Measurements from ENCODE around the gene TNFRSF18.

Gene TNFRSF18

DNA sequence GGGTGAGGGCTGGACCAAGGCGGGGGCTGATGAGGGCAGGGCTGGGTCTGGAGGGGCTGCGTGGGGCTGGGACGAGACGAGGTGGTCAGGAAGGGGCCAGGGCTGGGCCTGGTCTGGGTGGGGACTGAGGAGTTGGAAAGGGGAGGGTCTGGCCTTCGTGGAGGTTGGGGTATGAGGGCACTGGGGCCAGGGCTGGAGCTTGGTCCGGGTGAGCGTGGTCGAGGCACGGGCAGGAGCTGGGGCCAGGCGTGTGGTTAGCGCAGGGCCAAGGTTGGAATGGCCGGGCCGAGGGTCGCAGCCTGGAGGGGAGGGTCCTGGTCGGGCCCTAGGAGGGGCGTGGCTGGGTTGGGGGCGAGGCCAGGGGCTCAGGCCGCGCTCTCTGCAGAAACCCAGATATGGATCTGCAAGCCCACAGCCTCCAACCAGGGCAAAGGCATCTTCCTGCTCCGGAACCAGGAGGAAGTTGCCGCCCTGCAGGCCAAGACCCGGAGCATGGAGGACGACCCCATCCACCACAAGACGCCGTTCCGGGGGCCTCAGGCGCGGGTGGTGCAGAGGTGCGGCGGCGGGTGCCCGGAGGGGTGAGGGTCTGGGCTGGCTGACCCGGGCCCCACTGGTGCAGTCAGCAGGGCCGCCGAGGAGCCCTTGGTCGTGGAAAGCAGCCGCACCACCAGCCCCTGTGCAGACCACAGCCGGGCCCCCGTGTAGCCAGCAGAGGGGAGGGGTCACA lies 23.7 kb downstream of the TNFRSF18 start:
- H3K4me3 ChIP-seq (ENCODE audit: low read depth, low read length) = no peak overlapping the region
- TF ChIP-seq, protein P1, sequence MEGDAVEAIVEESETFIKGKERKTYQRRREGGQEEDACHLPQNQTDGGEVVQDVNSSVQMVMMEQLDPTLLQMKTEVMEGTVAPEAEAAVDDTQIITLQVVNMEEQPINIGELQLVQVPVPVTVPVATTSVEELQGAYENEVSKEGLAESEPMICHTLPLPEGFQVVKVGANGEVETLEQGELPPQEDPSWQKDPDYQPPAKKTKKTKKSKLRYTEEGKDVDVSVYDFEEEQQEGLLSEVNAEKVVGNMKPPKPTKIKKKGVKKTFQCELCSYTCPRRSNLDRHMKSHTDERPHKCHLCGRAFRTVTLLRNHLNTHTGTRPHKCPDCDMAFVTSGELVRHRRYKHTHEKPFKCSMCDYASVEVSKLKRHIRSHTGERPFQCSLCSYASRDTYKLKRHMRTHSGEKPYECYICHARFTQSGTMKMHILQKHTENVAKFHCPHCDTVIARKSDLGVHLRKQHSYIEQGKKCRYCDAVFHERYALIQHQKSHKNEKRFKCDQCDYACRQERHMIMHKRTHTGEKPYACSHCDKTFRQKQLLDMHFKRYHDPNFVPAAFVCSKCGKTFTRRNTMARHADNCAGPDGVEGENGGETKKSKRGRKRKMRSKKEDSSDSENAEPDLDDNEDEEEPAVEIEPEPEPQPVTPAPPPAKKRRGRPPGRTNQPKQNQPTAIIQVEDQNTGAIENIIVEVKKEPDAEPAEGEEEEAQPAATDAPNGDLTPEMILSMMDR (IDR thresholded peaks at IDR 0.05; ENCODE audit: low read depth, low read length) = no peak

DNA sequence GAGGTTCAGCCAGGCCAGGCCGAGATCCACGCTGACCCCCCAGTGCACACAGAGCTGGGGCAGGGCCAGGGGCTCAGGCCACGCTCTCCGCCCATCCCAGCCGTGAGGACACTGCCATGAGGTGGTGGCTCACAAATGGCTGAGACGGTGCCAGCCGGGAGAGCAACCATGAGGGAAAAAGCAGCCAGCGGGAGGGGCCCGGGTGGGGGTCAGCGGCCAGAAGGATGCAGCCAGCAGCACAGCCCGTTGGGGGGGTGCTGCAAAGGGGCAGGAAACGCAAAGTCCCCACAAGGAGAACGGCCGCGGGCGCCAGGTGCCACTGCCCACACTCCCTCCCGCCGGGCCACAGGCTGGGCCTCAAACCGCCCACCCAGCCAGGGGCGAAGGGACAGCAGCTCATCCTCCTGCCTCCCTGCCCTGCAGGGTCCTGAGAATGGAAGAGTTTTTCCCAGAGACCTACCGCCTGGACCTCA lies 24.4 kb downstream of the TNFRSF18 start:
- TF ChIP-seq, protein P1 (IDR thresholded peaks at IDR 0.05; ENCODE audit: low read depth, low read length) = no peak
- no peak overlapping the region for H3K4me3 ChIP-seq (ENCODE audit: low read depth, low read length)

DNA sequence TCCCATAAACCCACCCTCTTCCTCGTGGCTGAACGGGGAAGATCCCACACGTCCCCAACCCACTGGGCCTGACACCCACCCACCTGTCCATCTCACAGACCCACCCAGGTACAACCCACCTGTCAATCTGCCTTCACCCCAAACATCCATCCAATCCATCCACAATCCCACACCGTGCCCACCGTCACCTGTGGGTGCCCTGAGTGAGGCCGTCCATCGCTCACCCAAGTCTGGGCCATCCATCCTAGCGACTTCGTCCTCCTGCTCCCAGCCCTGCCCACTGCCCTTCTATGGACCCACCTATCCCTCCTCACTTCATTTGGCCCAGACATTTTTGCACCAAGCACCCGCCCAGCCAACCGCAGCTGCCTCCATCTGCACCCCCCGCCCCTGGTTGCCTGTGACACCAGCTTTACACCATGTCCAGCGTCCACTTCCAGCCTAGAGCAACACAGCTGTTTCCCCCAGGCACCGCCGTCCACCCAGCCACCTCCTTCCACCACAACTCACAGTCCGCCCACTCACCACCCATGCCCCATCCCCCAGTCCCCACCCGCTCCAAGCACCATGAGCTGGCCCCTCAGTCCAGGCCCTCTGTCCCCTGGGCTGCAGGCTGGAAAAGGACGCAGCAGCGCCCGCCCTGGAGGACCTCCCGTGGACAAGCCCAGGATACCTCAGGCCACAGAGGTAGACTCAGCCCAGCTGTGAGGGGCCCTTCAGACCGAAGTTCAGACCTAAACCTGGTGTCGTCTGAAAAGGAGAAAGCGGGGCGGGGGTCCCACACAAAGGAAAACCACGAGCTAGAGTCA lies 25.1 kb downstream of the TNFRSF18 start:
- no peak overlapping the region for H3K4me3 ChIP-seq (ENCODE audit: low read depth, low read length)
- TF ChIP-seq, protein P1 (IDR thresholded peaks at IDR 0.05; ENCODE audit: low read depth, low read length) = no peak

DNA sequence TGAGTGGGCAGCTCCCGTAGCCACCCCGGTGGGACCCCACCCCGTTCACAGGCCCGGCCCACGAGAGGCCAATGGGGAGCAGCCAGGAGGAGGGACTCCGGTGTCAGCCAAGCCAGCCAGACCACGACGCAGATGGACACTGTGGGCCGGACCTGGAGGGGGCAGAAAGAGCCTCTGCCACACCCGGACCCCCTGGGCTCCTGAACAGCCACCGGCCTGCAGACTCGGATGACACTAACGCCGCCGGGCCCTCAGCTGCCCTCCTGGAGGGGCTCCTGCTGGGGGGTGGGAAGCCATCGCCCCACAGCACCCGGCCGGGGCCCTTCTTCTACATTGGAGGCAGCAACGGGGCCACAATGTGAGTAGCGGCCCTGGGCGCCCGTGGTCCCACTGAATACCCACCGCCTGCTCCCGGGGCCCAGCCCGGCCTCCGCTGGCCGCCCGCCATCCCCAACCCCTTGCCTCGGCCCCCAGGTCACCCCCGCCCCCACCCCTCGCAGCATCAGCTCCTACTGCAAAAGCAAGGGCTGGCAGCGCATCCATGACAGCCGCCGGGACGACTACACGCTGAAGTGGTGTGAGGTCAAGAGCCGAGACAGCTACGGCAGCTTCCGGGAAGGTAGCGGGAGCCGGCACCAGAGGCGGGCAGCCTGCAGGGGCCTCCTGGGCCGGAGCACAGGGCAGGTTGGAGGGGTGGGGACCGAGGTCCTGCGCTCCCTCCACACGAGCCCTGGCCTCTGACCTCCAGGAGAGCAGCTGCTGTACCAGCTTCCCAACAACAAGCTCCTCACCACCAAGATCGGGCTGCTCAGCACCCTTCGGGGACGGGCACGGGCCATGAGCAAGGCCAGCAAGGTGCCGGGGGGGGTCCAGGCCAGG lies 26.2 kb downstream of the TNFRSF18 start:
- no peak overlapping the region for H3K4me3 ChIP-seq (ENCODE audit: low read depth, low read length)
- TF ChIP-seq, protein P1 (IDR thresholded peaks at IDR 0.05; ENCODE audit: low read depth, low read length) = no peak

DNA sequence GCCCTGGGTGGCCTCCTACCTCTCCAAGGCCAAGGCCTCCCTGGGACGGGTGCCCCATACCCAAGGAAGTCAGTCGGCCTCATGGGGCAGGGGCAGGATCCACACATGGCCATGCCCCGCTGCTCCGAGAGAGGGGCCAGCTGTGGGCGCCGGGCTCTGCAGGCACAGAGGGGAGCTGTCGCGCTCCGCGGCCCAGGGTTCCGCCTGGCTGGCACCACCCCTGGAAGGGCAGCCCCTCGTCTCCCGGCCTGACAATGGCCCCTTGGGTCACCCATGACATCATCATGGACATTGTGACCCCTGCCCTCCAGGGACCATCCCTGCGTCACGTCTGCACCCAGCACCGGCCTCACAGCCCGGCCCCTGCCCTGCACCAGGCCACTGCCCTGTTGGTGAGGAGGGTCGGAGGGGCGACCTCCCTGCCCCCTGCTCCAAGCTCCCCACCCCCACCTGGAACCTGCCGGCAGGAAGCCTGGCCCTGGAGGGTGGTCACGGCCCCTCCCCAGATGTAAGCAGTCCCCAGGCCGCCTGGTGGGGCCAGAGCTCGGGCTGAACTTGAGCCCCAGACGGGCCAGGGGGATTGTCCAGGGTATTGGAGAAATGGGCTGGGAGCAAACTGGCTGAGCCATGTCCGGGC lies 26.9 kb downstream of the TNFRSF18 start:
- H3K4me3 ChIP-seq (ENCODE audit: low read depth, low read length) = no peak overlapping the region
- TF ChIP-seq, protein P1 (IDR thresholded peaks at IDR 0.05; ENCODE audit: low read depth, low read length) = no peak

DNA sequence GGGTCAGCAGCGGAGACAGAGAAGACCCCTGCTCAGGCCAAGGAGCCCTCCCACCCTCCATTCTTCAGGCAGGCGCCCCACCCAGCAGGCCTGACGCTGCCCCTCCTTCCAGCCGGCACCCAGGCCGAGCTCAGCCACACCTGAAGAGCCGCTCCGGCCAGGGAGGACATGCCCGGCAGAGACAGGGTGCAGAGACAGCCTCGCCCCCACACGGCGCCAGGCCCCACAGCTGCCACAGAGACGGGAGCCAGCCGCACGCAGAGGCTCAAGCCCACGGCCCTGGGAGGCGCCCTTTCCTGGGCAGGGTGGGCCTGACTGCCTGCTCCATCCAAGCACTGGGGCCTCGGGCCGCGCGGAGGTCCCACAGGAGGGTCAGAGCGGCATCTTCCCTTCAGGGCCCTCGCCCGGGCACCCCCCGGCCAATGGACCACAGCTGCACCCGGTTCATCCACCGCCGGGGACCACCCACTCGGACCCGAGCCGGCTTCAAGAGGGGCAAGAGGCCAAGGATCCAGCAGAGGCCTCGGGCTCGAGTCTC lies 27.5 kb downstream of the TNFRSF18 start:
- TF ChIP-seq, protein P1 (IDR thresholded peaks at IDR 0.05; ENCODE audit: low read depth, low read length) = no peak
- no peak overlapping the region for H3K4me3 ChIP-seq (ENCODE audit: low read depth, low read length)
